GM12874 (cell line): ENCODE measurements around the gene PDZD2.

ENCODE experiments used
- TF ChIP-seq, protein P1 (sequence below): IDR thresholded peaks from 2 replicates; pipeline ENCODE4 v1.5.1; 2011; ENCODE audit warnings: low read depth, mild to moderate bottlenecking, control low read depth, low read length, moderate library complexity; ENCODE audit not compliant: insufficient read depth

Gene PDZD2

DNA sequence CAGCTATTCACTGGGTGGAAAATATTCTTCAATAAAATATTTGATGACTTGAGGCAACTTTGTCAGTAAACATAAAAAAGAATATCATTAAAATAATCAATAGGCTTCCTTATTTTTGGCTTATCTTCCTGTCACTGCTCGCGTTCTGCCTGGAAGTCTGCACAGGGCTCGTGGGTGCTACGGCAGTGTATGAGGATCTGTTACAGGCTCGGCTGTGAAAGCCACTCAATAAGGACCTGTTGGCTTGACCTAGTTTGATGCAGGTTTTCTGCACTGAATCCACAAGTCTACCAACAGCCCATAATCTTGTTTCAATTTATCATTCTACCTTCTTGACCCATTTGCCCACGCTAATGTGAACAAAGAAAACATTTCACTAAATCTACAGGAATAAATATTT, 97.2 kb downstream of the PDZD2 start:
- TF ChIP-seq, protein P1, sequence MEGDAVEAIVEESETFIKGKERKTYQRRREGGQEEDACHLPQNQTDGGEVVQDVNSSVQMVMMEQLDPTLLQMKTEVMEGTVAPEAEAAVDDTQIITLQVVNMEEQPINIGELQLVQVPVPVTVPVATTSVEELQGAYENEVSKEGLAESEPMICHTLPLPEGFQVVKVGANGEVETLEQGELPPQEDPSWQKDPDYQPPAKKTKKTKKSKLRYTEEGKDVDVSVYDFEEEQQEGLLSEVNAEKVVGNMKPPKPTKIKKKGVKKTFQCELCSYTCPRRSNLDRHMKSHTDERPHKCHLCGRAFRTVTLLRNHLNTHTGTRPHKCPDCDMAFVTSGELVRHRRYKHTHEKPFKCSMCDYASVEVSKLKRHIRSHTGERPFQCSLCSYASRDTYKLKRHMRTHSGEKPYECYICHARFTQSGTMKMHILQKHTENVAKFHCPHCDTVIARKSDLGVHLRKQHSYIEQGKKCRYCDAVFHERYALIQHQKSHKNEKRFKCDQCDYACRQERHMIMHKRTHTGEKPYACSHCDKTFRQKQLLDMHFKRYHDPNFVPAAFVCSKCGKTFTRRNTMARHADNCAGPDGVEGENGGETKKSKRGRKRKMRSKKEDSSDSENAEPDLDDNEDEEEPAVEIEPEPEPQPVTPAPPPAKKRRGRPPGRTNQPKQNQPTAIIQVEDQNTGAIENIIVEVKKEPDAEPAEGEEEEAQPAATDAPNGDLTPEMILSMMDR, result no peak

DNA sequence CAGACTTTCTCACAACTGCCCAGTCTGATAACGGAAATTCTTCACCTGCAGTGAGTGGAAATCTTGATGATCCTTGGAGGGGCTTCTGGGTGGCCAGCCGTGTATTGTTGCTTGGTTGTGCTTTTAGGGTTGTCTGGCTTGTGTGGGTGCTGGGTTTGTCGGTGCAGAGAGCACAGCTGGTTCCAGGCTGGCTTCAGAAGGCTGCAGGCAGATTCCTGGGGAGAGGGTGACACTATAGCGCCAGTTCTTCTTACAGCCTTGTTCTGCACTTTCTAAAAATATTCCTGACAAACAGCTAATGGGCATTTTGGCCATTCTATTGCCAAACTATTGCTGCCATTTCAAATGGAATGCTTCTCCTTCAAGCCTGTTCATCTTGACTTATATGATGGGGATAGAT, 99.3 kb downstream of the PDZD2 start:
- TF ChIP-seq, protein P1, result no peak

DNA sequence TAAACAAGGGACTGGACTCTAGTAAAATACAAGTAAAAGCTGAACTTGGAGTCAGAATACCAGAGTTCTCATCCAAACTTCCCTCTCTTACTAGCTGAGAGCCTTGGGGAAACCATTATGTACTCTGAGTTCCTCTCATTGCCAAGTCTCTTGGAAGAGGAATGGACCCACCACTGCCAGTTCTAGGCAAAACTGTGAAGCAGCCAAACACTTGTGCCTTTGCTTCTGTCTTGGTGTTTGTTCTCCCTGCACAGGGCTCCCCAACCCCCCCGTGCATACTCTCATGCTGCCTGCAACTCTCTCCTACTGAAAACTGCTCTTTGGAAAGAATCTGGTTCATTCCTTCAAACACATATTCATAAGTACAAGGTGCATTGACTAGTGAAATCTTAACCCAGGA, 102.6 kb downstream of the PDZD2 start:
- TF ChIP-seq, protein P1, result no peak

DNA sequence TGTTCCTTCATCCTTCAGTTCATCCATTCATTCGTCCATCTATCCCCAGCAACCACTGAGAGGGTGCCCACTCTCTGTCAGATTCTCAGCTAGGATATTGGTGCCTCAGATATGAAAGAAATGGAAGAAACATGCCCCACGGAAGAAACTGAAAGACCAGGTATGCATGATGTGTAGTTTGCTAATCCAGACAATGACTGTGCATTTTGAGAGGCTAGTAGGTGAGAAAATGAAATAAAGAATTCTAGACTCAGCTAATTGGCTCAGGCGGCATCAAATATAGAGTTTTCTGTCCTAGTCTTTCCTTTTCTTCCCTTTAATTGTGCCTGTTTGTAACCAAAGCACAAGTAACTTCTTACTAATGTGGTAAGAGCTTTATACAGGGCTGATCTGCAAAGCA, 104.7 kb downstream of the PDZD2 start:
- TF ChIP-seq, protein P1, result no peak

DNA sequence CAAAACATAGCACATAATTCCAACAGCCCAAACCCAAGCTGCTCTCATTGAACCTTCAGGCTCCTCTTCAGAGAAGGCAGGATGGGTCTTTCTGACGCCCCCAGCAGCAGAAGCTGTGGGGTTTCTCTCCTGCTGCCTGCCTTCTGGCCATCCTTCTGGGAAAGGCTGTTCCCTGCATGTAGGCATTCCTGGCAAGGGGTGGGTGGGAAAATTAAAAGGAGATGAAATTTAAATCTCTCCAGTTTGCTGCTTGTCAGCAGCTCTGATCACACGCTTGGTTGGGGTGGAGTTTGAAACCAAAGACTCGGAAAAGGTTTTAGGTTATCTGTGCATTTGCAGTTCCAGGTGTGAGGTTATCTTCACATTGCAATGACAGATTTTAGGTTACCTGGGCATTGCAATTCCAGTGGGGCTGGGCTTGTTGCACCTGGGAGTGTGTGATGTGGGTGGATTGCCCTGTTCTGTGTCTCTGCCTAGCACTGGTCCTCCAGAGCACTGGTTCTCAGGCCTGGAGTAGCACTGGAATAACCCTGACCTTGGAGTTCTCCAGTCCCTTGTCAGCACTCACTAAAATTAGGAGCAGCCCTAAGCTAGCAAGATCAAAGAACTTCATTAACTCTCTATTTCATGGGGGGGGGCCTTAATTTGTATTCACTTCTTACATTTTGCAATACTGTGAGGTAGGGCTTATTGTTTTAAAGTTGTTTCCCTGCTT, 109.7 kb downstream of the PDZD2 start:
- TF ChIP-seq, protein P1, result no peak

DNA sequence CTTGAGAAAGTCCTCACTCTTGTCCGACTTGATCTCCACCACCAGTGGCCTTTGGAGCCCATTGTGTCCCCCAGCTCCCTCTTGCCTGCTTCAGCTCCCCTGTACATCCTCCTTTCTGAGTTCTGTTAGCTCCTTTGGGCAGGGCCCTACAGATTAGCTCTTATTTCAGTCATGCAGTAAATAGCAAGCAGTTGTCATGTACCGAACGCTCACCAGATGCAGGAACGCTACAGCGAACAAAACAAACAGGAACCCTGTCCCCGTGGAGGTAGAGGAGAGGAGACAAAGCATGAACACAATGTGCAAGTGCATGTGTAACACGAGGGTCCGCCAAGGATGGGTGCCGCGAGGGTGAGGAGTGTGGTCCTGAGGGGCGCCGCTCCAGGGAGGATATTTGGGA, 111.3 kb downstream of the PDZD2 start:
- TF ChIP-seq, protein P1, result no peak

DNA sequence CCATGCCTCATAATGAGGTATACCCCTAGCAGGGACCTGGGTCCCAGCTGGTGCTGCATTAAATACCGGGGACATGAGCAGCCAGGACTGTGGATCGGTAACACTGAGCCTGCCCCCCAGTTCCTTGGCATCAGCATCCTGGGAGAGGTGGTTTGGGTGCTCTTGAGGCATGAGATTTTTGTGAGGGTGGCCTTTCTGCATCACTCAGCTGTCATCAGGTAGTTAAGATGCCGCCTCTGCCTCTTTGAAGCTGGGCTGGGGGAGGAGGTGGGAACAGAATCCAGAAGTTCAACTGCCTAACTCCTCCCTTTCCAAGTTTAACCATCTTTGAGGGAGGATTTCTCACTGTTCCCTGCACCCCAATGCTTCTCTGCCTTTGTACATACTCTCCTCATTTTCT, 112.7 kb downstream of the PDZD2 start:
- TF ChIP-seq, protein P1, result no peak
